ENCODE data around the gene ATF1. TPM values are rescaled to one million over a fixed set of nuclear protein-coding genes. Genes with fewer than 3 reads are reported as not detected.
"Not testable (repeated sequence)": the region's sequence is repeated elsewhere in the genome, so short reads cannot be mapped to it uniquely, and the experiment has no call there.

The ATF1 gene
- total RNA-seq, 4 donors from 2014 or later, result 14.9 to 24.9 (median 20.5) TPM

DNA sequence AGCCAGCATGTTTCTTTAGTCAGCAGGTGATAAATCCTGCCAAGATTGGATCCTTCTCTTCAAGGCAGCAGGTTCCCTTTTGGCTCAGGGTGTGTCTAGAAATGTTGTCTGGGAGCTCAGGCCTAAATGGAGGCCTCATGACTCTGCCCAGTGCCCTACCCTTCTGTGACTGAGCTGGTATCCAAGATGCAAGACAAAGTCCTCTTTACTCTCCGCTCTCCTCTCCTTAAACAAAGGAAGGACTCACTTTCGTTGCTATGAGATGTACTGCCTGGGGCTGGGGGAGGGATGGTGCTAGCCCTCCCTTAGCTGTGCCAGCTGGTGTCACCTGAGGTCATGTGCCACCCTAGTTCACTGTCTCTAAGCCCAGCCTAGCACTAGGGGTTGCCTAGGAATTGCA lies 65.0 kb downstream of the ATF1 start:
- TF ChIP-seq, protein P1, sequence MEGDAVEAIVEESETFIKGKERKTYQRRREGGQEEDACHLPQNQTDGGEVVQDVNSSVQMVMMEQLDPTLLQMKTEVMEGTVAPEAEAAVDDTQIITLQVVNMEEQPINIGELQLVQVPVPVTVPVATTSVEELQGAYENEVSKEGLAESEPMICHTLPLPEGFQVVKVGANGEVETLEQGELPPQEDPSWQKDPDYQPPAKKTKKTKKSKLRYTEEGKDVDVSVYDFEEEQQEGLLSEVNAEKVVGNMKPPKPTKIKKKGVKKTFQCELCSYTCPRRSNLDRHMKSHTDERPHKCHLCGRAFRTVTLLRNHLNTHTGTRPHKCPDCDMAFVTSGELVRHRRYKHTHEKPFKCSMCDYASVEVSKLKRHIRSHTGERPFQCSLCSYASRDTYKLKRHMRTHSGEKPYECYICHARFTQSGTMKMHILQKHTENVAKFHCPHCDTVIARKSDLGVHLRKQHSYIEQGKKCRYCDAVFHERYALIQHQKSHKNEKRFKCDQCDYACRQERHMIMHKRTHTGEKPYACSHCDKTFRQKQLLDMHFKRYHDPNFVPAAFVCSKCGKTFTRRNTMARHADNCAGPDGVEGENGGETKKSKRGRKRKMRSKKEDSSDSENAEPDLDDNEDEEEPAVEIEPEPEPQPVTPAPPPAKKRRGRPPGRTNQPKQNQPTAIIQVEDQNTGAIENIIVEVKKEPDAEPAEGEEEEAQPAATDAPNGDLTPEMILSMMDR (IDR thresholded peaks at IDR 0.05), result no peak
- no peak for TF ChIP-seq POLR2A (IDR thresholded peaks at IDR 0.05)
- 55 to 61% methylated on average over 2 of the region's 2 CpGs for WGBS, 2 donors
- intact Hi-C loops (cut with DNase I; ENCODE audit: low total_unique reads), result loop anchor here (5.0 kb wide), 1 partner anchor 158 kb away; no protein-coding TSS in a partner anchor
- H3K4me3 ChIP-seq (ENCODE audit: low read depth, poor library complexity, severe bottlenecking), result no peak overlapping the region
- DNase-seq (ENCODE audit: low spot score in 2 of 2), result no peak

DNA sequence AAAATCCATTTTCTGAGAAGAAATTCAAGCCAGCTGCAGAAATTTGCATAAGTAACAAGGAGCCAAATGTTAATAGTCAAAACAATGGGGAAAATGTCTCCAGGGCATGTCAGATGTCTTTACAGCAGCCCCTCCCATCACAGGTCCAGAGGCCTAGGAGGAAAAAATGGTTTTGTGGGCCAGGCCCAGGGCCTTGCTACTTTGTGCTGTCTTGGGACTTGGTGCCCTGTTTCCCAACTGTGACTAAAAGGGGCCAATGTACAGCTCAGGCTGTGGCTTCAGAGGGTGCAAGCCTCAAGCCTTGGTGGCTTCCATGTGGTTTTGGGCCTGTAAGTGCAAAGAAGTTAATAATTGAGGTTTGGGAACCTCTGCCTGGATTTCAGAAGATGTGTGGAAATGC lies 69.9 kb downstream of the ATF1 start:
- H3K4me3 ChIP-seq (ENCODE audit: low read depth, poor library complexity, severe bottlenecking); DNase-seq (ENCODE audit: low spot score in 2 of 2); intact Hi-C loops (cut with DNase I; ENCODE audit: low total_unique reads): not testable (repeated sequence)

DNA sequence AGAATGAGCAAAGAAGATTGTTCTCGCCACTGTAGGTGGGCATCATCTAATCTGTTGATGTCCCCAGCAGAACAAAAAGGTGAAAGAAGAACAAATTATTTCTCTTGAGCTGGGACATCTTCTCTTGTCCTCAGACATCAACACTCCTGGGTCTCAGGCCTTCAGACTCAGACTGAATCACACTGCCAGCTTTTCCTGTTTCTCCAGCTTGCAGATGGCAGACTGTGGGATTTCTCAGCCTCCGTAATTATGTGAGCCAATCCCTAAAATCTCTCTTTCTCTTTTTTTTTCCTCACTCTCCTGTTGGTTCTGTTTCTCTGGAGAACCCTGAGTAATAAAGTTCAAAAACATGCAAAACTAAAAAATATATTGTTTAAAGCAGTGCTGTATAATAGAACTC lies 75.1 kb downstream of the ATF1 start:
- intact Hi-C loops (cut with DNase I; ENCODE audit: low total_unique reads), result no loop called here
- TF ChIP-seq, protein P1 (IDR thresholded peaks at IDR 0.05), result no peak
- DNase-seq (ENCODE audit: low spot score in 2 of 2), result no peak
- no peak overlapping the region for H3K4me3 ChIP-seq (ENCODE audit: low read depth, poor library complexity, severe bottlenecking)
- 63 to 67% methylated on average over 2 of the region's 2 CpGs for WGBS, 2 donors

DNA sequence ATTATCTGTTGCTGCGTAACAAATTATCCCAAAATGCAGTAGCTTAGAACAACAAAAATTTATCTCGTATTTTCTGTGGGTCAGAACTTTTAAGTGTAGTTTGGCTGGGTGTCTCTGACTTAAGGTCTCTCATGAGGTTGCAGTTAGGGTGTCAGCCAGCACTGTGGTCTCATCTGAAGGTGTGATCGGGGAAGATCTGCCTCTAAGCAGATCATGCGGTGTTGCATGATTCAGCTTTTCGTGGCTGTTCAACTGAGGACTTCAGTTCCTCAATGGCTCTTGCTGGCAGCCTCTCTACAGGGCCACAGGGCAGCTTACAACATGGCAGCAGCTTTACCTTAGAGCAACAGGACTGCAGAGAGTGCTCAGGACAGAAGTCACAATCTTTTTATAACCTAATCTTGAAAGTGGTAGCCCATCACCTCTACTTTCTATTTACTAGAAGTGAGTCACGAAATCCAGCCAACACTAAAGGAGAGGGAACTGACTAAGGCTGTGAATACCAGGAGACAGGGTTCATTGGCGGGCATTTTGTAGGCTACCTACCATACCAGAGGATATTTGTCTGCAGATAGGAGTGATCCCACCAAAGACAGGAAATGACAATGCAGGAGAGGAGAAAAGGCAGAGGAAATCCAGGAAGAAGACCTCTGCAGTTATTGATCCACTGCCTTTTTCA lies 77.0 kb downstream of the ATF1 start:
- TF ChIP-seq, protein P1 (IDR thresholded peaks at IDR 0.05), result no peak
- TF ChIP-seq POLR2A (IDR thresholded peaks at IDR 0.05), result no peak
- H3K4me3 ChIP-seq (ENCODE audit: low read depth, poor library complexity, severe bottlenecking), result no peak overlapping the region
- 96 to 97% methylated on average over 7 of the region's 7 CpGs for WGBS, 2 donors
- intact Hi-C loops (cut with DNase I; ENCODE audit: low total_unique reads), result no loop called here
- no peak for DNase-seq (ENCODE audit: low spot score in 2 of 2)

DNA sequence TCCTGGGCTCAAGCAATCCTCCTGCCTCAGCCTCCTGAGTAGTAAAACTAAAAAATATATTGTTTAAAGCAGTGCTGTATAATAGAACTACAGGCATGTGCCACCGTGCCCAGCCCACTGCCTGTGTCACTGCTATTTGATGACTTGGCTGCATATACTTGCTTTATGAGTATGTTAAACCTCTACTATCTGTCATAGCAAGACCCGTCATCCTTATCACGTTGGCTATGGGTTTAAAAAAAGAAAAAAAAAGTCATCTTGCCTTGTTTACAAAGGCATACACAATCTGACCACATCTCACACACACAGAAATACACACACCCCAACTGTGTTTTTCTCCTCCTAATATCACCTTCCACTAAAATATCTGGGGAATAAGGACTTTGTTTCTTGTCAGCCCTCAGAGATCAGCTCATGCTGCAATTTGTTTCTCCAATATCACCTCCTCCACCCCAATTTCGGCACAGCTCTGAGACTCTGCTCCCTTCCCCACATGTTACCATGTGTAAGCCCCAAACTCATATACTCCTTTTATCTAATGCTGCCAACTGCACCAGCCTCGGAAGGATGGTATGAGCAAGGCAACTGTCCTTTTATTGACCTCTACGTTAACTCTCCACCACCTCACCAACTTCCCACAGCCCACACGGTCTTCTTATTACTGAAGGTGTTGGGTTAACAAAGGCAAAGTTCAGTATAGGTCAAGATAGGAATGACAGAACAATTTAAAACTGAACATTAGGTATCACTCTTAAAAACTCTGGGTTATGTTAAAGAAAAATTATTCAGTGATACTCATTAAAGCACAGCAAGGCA lies 78.0 kb downstream of the ATF1 start:
- 52 to 57% methylated on average over 7 of the region's 7 CpGs for WGBS, 2 donors
- DNase-seq (ENCODE audit: low spot score in 2 of 2), result no peak
- H3K4me3 ChIP-seq (ENCODE audit: low read depth, poor library complexity, severe bottlenecking), result no peak overlapping the region
- TF ChIP-seq POLR2A (IDR thresholded peaks at IDR 0.05), result no peak
- TF ChIP-seq, protein P1 (IDR thresholded peaks at IDR 0.05), result no peak
- intact Hi-C loops (cut with DNase I; ENCODE audit: low total_unique reads), result no loop called here

DNA sequence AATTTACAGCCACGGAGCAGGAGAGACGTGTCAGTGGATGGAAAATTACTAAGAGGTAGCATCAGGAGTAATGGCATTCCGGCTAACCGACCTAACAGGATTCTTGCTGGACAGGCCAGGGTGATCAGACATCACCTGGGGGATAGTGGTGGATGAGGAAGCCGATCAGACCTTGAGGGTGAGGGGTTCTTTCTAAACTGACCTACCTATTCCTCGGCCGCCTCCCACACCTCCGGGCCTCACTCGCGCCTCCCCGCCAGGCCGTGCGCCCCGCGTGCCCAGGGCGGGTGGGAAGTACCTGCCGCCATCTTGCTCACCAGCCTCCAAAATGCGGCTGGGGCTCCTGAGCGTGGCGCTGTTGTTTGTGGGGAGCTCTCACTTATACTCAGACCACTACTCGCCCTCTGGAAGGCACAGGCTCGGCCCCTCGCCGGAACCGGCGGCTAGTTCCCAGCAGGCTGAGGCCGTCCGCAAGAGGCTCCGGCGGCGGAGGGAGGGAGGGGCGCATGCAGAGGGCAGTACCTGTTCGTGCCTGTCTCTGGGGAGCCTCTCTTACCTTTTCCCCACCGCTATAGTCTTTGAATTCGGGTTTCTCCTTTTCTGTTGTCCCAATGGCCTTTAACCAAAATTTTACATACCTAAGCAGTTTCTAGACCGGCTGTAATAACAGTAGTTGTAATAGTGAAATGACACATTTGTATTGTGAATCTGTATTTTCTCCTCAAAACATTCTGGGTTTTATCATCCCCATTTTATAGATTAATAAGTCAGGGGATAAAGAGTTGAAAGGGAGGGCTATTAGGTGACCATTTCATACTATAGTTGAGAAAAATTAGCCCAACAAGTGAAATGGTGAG lies 79.0 kb downstream of the ATF1 start, which contains the start of gene TMPRSS12:
TSS of gene TMPRSS12 (plus strand) at position 290 of the 857 bp plus-strand sequence. CDS start at position 329, 39 bp downstream.
- WGBS, 2 donors, result 28 to 31% methylated on average over 36 of the region's 36 CpGs
- intact Hi-C loops (cut with DNase I; ENCODE audit: low total_unique reads), result no loop called here
- no peak within 1 kb of the TSS for H3K4me3 ChIP-seq (ENCODE audit: low read depth, poor library complexity, severe bottlenecking)
- TF ChIP-seq, protein P1 (IDR thresholded peaks at IDR 0.05), result no peak
- no peak for TF ChIP-seq POLR2A (IDR thresholded peaks at IDR 0.05)
- DNase-seq (ENCODE audit: low spot score in 2 of 2), result no peak
